GM10248 (cell line): ENCODE data around the gene AP2A1.

ENCODE experiments used
- CTCF ChIA-PET: fragments of 300-600 bp; sonication (Branson Sonifier 250); formaldehyde crosslinking; extraction: SDS; loops from one replicate; lab custom pipeline; 2021; ENCODE audit warnings: antibody characterized with exemption; lab: Yijun Ruan, JAX
- POLR2A ChIA-PET: fragments of 350-650 bp; sonication (Branson Sonifier 250); formaldehyde crosslinking; extraction: SDS; loops from one replicate; lab custom pipeline; 2020; ENCODE audit warnings: antibody characterized with exemption; lab: Yijun Ruan, JAX
- DNase-seq: peaks from one replicate; pipeline ENCODE4 v3.0.0; 2012; ENCODE audit errors: extremely low spot score
- TF ChIP-seq, protein P1 (sequence below): IDR thresholded peaks from 2 replicates; pipeline ENCODE4 v1.5.1; 2012; ENCODE audit warnings: mild to moderate bottlenecking, low read depth; ENCODE audit errors: extremely low read depth, missing control alignments, control extremely low read depth

AP2A1 gene

DNA sequence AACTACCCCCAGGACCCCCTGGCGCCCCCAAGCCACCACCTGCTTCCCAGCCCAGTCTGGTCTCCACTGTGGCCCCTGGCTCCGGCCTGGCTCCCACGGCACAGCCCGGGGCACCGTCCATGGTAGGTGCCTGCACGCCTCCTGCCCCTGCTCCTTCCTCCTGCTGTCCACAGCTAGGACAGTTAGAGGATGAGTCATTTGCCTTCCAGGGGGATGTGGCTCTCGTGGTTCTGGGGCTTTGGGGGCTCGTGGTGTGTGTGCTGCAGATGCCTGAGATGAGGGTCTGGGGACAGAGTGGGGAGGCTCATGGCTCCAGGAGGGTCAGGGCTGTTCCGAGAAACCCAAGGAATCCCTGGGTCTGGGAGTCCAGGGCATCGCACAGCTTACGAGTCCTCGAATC is 64.0 kb downstream of the AP2A1 start:
- POLR2A ChIA-PET, result no interaction called here
- no peak for DNase-seq
- TF ChIP-seq, protein P1, sequence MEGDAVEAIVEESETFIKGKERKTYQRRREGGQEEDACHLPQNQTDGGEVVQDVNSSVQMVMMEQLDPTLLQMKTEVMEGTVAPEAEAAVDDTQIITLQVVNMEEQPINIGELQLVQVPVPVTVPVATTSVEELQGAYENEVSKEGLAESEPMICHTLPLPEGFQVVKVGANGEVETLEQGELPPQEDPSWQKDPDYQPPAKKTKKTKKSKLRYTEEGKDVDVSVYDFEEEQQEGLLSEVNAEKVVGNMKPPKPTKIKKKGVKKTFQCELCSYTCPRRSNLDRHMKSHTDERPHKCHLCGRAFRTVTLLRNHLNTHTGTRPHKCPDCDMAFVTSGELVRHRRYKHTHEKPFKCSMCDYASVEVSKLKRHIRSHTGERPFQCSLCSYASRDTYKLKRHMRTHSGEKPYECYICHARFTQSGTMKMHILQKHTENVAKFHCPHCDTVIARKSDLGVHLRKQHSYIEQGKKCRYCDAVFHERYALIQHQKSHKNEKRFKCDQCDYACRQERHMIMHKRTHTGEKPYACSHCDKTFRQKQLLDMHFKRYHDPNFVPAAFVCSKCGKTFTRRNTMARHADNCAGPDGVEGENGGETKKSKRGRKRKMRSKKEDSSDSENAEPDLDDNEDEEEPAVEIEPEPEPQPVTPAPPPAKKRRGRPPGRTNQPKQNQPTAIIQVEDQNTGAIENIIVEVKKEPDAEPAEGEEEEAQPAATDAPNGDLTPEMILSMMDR, result no peak
- CTCF ChIA-PET, result no interaction called here

DNA sequence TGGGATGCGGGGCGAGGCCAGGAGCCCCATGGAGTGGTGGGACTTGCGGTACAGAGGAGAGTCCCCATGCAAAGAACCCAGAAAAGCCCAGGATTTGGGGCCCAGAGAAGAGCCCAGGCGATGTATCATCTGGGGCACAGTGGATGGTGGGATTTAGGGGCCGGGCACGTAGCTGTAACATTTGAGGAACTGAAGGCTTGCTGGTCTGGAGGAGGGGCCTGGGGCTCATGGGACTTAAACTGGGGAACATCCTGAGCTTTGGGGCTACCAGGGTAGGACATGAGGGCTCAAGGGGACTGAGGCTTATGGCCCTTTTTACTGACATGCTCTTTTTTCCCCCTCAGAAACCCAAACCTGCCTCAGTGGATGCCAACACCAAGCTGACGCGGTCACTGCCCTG is 64.8 kb downstream of the AP2A1 start:
- ChIA-PET CTCF (no interaction called here), POLR2A (no interaction called here)
- DNase-seq, result no peak
- TF ChIP-seq, protein P1, result no peak

DNA sequence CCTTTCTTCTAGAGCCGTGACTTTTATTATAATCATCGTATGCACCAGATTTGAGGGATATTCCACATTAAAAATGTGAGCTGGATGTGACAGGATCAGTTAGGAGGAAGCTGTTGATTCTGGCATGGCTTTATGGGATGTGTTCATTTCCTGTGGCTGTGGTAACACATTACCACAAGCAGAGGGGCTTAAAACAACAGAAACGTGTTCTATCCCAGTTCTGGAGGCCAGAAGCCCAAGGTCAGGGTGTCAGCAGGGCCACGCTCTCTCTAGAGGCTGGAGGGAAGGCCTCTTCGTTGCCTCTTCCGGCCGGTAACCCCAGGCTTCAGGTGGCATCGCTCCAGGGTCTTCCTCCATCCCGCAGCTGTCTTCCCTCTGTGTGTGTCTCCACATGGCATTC is 65.8 kb downstream of the AP2A1 start:
- POLR2A ChIA-PET, result no interaction called here
- no peak for DNase-seq
- TF ChIP-seq, protein P1, result no peak

DNA sequence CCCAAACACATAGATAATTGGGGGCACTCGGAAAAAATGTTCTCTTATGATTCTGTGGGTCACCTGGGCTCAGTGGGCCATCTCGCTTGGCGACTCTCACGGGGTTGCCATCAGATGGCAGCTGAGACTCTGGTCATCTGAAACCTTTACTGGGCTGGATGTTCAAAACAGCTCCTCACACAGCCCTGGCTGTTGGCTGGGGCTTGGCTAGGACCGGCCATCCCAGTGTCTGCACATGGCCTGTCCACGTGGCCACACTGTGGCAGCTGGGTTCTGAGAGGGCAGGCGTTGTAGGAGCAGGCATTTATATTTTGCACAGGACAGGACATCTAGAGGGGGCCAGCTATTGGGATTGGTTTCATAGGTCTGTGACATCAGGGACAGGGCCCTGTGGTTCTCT is 66.8 kb downstream of the AP2A1 start:
- POLR2A ChIA-PET, result no interaction called here
- TF ChIP-seq, protein P1, result no peak
- no peak for DNase-seq
- CTCF ChIA-PET, result no interaction called here

More for the DNA sequence above, 65.8 kb downstream of the AP2A1 start:
- CTCF ChIA-PET, result no interaction called here

DNA sequence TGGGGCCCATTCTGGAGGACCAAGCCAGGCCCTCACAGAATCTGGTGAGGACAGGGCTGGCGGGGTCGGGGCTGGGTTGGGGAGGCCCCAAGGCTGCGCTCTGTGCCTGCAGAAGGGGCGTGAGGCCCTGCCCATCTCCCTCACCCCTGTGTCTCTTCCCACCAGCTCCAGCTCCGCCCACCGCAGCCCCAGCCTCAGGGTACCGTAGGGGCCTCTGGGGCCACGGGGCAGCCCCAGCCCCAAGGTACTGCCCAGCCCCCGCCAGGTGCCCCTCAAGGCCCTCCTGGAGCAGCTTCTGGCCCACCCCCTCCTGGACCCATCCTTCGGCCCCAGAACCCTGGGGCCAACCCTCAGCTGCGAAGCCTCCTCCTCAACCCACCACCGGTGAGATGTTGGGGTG is 68.8 kb downstream of the AP2A1 start:
- DNase-seq, result no peak
- TF ChIP-seq, protein P1, result no peak
- CTCF ChIA-PET, result no interaction called here
- POLR2A ChIA-PET, result no interaction called here

DNA sequence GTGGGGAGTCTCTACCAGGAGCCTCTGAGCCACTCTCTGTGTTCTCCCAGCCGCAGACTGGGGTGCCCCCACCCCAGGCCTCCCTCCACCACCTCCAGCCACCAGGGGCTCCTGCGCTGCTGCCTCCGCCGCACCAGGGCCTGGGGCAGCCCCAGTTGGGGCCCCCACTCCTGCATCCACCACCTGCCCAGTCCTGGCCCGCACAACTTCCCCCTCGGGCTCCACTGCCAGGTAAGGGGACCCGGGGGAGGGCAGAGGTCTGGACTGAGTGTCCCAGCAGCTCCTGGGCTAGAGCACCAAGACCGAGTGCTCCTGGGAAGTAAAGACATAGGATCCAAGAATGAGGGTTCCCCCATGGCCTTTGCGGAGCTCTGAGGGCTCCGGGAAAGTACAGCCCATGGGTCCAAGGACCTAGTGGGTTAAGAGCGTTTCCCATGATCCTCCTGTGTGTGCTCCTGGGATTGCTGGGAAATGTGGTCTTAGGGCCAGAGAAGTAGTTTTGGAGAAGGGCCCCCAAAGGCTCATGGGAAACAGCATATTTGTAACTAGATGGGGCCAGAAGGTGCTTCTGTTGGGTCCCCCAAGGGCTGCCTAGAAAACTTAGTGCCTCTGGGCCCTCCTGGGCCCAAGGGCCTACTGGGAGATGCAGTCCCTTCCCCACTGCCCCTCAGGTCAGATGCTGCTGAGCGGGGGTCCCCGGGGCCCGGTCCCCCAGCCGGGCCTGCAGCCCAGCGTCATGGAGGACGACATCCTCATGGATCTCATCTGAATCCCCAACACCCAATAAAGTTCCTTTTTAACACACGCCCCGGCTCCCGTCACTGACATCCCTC is 69.6 kb downstream of the AP2A1 start:
- ChIA-PET CTCF (no interaction called here), POLR2A (no interaction called here)
- TF ChIP-seq, protein P1, result no peak
- no peak for DNase-seq
